Measurements from ENCODE around the gene CTDP1. TPM values are rescaled to one million over a fixed set of nuclear protein-coding genes. Genes with fewer than 3 reads are reported as not detected.

Gene CTDP1
- total RNA-seq, 1 donor from 2014 or later, result 23.9 TPM

DNA sequence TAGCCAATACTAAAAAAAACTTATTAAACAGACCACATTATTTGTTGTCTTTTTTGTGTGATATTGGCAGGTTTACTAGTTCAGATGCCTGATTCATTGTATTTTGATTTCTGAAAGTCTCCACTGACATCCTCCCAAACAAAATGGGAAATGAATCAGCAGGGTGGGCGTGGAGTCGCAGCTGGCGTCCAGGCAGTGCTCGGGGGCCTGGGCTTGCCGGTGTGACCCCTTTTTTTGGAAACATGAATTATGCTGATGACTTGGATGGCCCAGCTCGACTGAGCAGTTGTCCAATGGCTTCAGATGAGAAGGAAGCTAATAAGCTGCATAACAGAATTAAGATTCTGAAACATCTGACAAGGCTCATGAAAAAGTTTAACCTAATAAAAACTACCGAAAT is 116.4 kb downstream of the CTDP1 start:
- H3K36me3 Mint-ChIP-seq (ENCODE audit: insufficient read depth), result no peaks in the 10 kb centered on the region
- peaks cover 87% of the 10 kb centered on the region for H3K27me3 Mint-ChIP-seq
- peak overlapping the region; percentile 39 for H3K4me3 Mint-ChIP-seq (ENCODE audit: low read depth)
- TF ChIP-seq, protein P1, sequence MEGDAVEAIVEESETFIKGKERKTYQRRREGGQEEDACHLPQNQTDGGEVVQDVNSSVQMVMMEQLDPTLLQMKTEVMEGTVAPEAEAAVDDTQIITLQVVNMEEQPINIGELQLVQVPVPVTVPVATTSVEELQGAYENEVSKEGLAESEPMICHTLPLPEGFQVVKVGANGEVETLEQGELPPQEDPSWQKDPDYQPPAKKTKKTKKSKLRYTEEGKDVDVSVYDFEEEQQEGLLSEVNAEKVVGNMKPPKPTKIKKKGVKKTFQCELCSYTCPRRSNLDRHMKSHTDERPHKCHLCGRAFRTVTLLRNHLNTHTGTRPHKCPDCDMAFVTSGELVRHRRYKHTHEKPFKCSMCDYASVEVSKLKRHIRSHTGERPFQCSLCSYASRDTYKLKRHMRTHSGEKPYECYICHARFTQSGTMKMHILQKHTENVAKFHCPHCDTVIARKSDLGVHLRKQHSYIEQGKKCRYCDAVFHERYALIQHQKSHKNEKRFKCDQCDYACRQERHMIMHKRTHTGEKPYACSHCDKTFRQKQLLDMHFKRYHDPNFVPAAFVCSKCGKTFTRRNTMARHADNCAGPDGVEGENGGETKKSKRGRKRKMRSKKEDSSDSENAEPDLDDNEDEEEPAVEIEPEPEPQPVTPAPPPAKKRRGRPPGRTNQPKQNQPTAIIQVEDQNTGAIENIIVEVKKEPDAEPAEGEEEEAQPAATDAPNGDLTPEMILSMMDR (IDR thresholded peaks at IDR 0.05; ENCODE audit: unreplicated experiment), result no peak
- peaks cover 16% of the 10 kb centered on the region for H3K4me1 Mint-ChIP-seq (ENCODE audit: low read depth)
- DNase-seq (ENCODE audit: low spot score, unreplicated experiment), result no peak
- no peaks in the 10 kb centered on the region for H3K9me3 Mint-ChIP-seq (ENCODE audit: low read depth)
- H3K27ac Mint-ChIP-seq, result no peak overlapping the region

DNA sequence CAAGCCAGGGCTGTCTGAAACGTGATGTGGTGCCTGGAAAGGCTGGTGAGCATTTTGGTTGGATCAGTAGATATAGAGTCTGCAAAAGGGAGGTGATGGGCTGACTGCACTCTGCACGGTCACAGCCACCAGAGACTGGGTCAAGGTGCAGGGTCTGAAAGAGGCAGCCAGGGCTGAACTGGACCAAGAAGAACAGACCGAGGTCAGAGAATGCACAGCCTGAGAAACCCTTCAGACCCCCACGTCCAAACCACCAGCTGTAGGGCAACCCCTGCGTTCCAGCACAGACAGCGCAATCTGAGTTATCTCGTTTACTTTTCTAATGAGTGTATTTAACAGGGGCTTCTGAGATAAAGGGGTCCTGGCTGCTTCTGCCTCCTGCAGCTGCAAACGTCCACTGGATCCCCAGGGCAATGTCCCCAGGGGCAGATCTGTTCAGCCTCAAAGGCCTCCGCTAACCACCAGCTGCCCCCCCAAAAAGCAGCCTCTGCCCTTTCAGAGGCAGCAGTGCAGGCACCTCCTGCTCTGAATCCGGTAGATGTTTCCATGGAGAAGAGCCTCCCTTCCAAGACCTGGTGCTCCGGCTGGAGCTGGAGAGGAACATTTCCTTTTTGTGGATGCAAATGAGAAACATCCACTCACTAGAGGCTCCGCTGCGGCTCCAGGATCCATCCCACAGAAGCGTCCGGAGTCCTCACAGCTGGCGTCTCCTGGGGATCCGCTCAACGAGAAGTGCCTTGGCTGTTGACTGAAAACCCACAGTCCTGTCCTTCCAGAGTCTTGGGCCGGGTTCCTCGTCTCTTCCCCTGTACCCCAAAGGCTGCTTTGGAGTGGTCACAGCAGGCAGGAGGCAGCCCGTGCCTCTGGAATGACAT is 117.2 kb downstream of the CTDP1 start:
- Mint-ChIP-seq H3K4me3 (ENCODE audit: low read depth) (peak overlapping the region; percentile 67), H3K27me3 (peaks cover 87% of the 10 kb centered on the region), H3K36me3 (ENCODE audit: insufficient read depth) (no peaks in the 10 kb centered on the region), H3K27ac (no peak overlapping the region), H3K9me3 (ENCODE audit: low read depth) (no peaks in the 10 kb centered on the region), H3K4me1 (ENCODE audit: low read depth) (peaks cover 16% of the 10 kb centered on the region)
- TF ChIP-seq, protein P1 (IDR thresholded peaks at IDR 0.05; ENCODE audit: unreplicated experiment), result no peak
- DNase-seq (ENCODE audit: low spot score, unreplicated experiment), result no peak

DNA sequence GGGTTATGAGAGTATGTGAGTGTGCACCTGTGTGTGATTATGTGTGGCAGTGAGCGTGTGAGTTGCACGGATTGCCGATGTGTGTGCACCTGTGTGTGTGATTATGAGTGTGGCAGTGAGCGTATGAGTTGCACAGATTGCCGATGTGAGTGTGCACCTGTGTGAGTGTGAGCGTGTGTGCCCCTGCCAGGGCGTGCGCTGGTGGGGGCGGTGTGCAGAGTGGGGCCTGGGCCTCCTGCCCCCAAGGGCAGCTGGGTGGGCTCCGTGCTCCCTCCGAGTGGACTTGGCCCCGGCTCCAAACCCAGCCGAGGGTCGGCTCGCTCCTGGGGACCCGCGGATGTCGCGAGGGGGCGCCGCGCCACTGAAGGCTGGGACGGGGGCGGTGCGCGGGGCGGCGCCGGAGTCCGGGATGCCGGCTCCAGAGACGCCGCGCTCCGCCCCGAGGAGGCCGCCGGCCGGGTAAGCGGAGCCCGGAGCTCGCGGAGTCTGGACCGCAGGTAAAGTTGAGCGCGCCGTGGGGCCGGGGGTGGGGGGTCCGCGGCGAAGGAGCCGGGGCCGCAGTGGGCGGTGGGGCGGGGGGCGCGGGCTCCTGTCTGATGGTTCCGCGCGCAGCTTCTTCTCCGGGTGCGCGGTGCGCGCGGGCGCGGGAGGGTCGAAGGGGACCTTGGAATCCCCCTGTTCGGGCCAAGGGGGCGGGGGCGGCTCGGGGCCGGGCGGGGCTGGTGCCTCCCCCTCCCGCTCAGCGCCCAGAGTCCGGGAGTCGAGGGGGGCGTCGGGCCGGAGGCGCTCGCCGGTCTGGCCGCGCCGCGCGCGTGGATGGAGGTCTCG is 118.1 kb downstream of the CTDP1 start, which contains the start of gene KCNG2:
KCNG2 (plus strand) TSS at position 421 of the 828 bp plus-strand sequence. CDS start 65,730 bp downstream, outside the sequence.
- Mint-ChIP-seq H3K9me3 (ENCODE audit: low read depth) (no peaks in the 10 kb centered on the region), H3K27me3 (peaks cover 85% of the 10 kb centered on the region), H3K4me3 (ENCODE audit: low read depth) (peak within 1 kb of the TSS; percentile 67), H3K4me1 (ENCODE audit: low read depth) (peaks cover 16% of the 10 kb centered on the region), H3K36me3 (ENCODE audit: insufficient read depth) (no peaks in the 10 kb centered on the region), H3K27ac (no peak within 1 kb of the TSS)
- TF ChIP-seq, protein P1 (IDR thresholded peaks at IDR 0.05; ENCODE audit: unreplicated experiment), result peak; percentile 31
- DNase-seq (ENCODE audit: low spot score, unreplicated experiment), result no peak

DNA sequence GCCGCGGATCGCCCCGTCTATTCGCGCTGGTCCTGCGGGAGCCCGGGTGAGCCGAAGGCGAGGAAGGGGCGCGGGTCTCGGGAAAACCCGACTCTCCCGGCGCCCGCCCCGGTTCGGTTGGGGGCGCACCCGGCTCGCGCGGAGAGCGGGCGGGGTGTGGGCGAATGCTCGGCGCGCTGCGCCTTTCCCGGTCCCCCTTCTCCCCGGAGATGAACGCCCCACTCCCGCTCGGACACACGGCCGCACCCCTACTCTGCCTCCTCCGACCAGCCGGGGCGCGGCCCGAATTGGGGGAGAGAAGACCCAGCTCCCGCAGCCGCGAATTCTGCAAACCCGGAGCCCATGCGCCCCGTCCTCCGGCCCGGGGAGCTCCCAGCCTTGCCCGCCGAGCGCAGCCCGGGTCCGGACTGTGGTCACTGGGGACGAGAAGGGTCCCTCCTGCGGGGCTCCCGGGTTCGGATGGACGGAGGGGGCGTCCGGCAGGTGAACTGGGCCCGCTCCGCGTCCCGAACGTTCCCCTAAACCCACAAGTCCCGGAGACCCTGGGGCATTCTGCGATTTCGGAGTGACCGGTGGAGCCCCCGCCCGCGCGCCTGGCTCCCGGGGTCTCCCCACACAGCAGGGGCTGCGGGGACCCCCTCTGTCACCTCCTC is 118.9 kb downstream of the CTDP1 start:
- Mint-ChIP-seq H3K9me3 (ENCODE audit: low read depth) (no peaks in the 10 kb centered on the region), H3K36me3 (ENCODE audit: insufficient read depth) (no peaks in the 10 kb centered on the region), H3K4me1 (ENCODE audit: low read depth) (peaks cover 16% of the 10 kb centered on the region), H3K27ac (no peak overlapping the region), H3K4me3 (ENCODE audit: low read depth) (peak overlapping the region; percentile 61), H3K27me3 (peaks cover 84% of the 10 kb centered on the region)
- TF ChIP-seq, protein P1 (IDR thresholded peaks at IDR 0.05; ENCODE audit: unreplicated experiment), result no peak
- DNase-seq (ENCODE audit: low spot score, unreplicated experiment), result no peak

DNA sequence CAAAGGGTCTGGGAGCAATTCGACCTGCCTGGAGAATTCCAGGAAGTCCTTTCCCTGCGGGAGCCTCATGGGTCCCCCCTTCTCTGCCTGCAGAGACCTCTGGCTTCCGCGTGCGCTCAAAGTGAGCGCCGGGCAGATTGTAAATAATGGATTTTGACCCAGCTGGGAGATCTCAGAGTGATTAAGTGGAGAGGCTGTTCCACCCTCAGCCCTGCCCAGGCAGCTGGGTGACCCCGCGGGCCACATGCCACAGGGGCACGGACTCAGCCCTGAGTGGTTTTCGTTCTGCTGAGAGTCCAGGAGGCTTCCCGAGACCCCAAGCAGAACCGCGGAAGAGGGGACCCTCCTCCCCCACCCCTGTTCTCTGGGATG is 119.4 kb downstream of the CTDP1 start:
- H3K4me3 Mint-ChIP-seq (ENCODE audit: low read depth), result peak overlapping the region; percentile 61
- H3K4me1 Mint-ChIP-seq (ENCODE audit: low read depth), result peaks cover 16% of the 10 kb centered on the region
- TF ChIP-seq, protein P1 (IDR thresholded peaks at IDR 0.05; ENCODE audit: unreplicated experiment), result no peak
- no peak for DNase-seq (ENCODE audit: low spot score, unreplicated experiment)
- H3K9me3 Mint-ChIP-seq (ENCODE audit: low read depth), result no peaks in the 10 kb centered on the region
- peaks cover 84% of the 10 kb centered on the region for H3K27me3 Mint-ChIP-seq
- H3K36me3 Mint-ChIP-seq (ENCODE audit: insufficient read depth), result no peaks in the 10 kb centered on the region
- no peak overlapping the region for H3K27ac Mint-ChIP-seq

Data from progenitor cell of endocrine pancreas (in vitro differentiated cells).